Activated CD4-positive, CD25-positive, alpha-beta regulatory T cell treated with anti-CD3 and anti-CD28 coated beads, Interleukin-2, amount 50 U/mL, for 16 hours (primary cell): ENCODE results near the gene HSBP1.

Experiments used
- DNase-seq: peaks from one replicate; pipeline ENCODE4 v3.0.0-alpha.2; 2020; ENCODE audit warnings: low read depth, low spot score

Gene HSBP1

GRCh38 chr16:83807710-83808572 is at the start of gene HSBP1:
Gene HSBP1 (plus strand): TSS chr16:83807978. CDS start chr16:83808077, 99 bp downstream.
- peak; percentile 90 for DNase-seq

- DNase-seq = no peak
Measured at GRCh38 chr16:83762141-83762991, 45.4 kb upstream of the HSBP1 start.

GRCh38 chr16:83762992-83763358 is 44.8 kb upstream of the HSBP1 start:
- no peak for DNase-seq

- DNase-seq = no peak
Measured at GRCh38 chr16:83768986-83769385, 38.8 kb upstream of the HSBP1 start.

GRCh38 chr16:83769397-83770008 is 38.3 kb upstream of the HSBP1 start:
- DNase-seq = no peak

- DNase-seq = no peak
Measured at GRCh38 chr16:83771306-83771942, 36.4 kb upstream of the HSBP1 start.

GRCh38 chr16:83772806-83773205 is 35.0 kb upstream of the HSBP1 start:
- no peak for DNase-seq

- no peak for DNase-seq
Measured at GRCh38 chr16:83774066-83774465, 33.7 kb upstream of the HSBP1 start.

- no peak for DNase-seq
Measured at GRCh38 chr16:83776944-83777343, 30.8 kb upstream of the HSBP1 start.

GRCh38 chr16:83779886-83780285 is 27.9 kb upstream of the HSBP1 start:
- DNase-seq = no peak

- DNase-seq = no peak
Measured at GRCh38 chr16:83785455-83785854, 22.3 kb upstream of the HSBP1 start.

GRCh38 chr16:83789642-83790401 is 18.0 kb upstream of the HSBP1 start:
- DNase-seq = no peak

- DNase-seq = no peak
Measured at GRCh38 chr16:83791916-83792315, 15.9 kb upstream of the HSBP1 start.

- DNase-seq = no peak
Measured at GRCh38 chr16:83792391-83792790, 15.4 kb upstream of the HSBP1 start.

- no peak for DNase-seq
Measured at GRCh38 chr16:83793179-83793578, 14.6 kb upstream of the HSBP1 start.

GRCh38 chr16:83794860-83795554 is 12.8 kb upstream of the HSBP1 start:
- DNase-seq = no peak

- no peak for DNase-seq
Measured at GRCh38 chr16:83797013-83797412, 10.8 kb upstream of the HSBP1 start.

- no peak for DNase-seq
Measured at GRCh38 chr16:83799336-83799735, 8.4 kb upstream of the HSBP1 start.

GRCh38 chr16:83802135-83802534 is 5.6 kb upstream of the HSBP1 start:
- no peak for DNase-seq

GRCh38 chr16:83802554-83803205 is 5.1 kb upstream of the HSBP1 start:
- no peak for DNase-seq
